ENCODE data around the gene INSM1. TPM values are rescaled to one million over a fixed set of nuclear protein-coding genes. Genes with fewer than 3 reads are reported as not detected.

The INSM1 gene
- total RNA-seq, 1 experiment from 2014 or later: 3.3 TPM

DNA sequence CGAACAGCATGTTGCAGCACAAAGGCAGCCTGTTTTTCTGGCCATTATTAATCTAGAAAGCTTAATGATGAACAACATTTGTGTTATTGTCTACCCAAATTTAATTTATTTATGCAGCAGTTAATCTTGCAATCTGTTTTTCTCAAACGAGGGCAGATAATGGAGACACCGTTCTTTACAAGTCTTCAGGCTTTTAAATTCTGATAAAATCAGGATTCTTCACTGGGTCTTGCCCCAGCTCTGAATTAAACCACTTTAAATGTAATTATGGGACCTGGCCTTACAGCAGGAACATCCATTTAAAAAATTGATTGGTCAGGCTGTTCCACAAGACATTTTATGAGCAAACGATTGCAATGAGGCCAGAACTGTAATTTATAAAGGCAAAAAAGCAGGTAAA, 26.5 kb upstream of the INSM1 start:
- ChIA-PET POLR2A (no interaction called here), CTCF (no interaction called here)
- no peak overlapping the region for H3K27ac Mint-ChIP-seq
- DNase-seq (ENCODE audit: low spot score) (no peak), ATAC-seq (no peak)
- TF ChIP-seq SOX15 (CRISPR knock-in tag; IDR thresholded peaks at IDR 0.05): no peak
- TF ChIP-seq NFYB (CRISPR knock-in tag; conservative IDR thresholded peaks at IDR 0.05; ENCODE audit: low read depth): no peak
- TF ChIP-seq ZBTB21 (CRISPR knock-in tag; IDR thresholded peaks at IDR 0.05; ENCODE audit: borderline replicate concordance): no peak
- TF ChIP-seq, protein P1, sequence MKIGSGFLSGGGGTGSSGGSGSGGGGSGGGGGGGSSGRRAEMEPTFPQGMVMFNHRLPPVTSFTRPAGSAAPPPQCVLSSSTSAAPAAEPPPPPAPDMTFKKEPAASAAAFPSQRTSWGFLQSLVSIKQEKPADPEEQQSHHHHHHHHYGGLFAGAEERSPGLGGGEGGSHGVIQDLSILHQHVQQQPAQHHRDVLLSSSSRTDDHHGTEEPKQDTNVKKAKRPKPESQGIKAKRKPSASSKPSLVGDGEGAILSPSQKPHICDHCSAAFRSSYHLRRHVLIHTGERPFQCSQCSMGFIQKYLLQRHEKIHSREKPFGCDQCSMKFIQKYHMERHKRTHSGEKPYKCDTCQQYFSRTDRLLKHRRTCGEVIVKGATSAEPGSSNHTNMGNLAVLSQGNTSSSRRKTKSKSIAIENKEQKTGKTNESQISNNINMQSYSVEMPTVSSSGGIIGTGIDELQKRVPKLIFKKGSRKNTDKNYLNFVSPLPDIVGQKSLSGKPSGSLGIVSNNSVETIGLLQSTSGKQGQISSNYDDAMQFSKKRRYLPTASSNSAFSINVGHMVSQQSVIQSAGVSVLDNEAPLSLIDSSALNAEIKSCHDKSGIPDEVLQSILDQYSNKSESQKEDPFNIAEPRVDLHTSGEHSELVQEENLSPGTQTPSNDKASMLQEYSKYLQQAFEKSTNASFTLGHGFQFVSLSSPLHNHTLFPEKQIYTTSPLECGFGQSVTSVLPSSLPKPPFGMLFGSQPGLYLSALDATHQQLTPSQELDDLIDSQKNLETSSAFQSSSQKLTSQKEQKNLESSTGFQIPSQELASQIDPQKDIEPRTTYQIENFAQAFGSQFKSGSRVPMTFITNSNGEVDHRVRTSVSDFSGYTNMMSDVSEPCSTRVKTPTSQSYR (CRISPR knock-in tag; IDR thresholded peaks at IDR 0.05): no peak
- TF ChIP-seq CBFB (CRISPR knock-in tag; IDR thresholded peaks at IDR 0.05; ENCODE audit: low read depth): no peak
- TF ChIP-seq, protein P2, sequence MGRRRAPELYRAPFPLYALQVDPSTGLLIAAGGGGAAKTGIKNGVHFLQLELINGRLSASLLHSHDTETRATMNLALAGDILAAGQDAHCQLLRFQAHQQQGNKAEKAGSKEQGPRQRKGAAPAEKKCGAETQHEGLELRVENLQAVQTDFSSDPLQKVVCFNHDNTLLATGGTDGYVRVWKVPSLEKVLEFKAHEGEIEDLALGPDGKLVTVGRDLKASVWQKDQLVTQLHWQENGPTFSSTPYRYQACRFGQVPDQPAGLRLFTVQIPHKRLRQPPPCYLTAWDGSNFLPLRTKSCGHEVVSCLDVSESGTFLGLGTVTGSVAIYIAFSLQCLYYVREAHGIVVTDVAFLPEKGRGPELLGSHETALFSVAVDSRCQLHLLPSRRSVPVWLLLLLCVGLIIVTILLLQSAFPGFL (CRISPR knock-in tag; IDR thresholded peaks at IDR 0.05; ENCODE audit: borderline replicate concordance): no peak
- no peaks in the 10 kb centered on the region; the same call in 1 of the 2 replicates for H3K27me3 Mint-ChIP-seq (ENCODE audit: low read depth)
- H3K4me1 Mint-ChIP-seq: no peaks in the 10 kb centered on the region
- H3K4me3 Mint-ChIP-seq: no peak overlapping the region
- no peaks in the 10 kb centered on the region for H3K36me3 Mint-ChIP-seq
- no peaks in the 10 kb centered on the region for H3K9me3 Mint-ChIP-seq

DNA sequence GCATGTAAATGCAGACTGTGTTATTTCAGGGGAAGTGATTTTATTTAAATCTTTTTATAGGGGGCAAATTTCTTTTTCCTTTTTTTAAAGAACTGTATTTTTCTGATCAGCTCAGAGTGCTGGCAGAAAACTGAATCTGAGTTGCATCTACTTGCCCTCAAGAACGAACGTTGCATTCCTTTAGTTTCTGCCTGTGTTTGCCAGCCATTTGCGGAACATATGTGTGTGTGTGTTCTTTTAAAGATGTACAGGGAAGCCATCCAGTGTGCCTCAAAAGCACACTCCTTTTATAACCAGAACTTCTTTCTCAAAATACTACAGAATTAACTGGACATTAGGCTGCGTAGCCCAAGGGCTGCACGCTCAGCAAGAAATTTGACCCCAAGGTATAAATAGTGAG, 25.8 kb upstream of the INSM1 start:
- no peaks in the 10 kb centered on the region for H3K4me1 Mint-ChIP-seq
- ATAC-seq: no peak
- H3K36me3 Mint-ChIP-seq: no peaks in the 10 kb centered on the region
- DNase-seq (ENCODE audit: low spot score): no peak
- ChIA-PET POLR2A (no interaction called here), CTCF (interaction anchor here (0.7 kb wide), 1 partner anchor 104 kb away, joined by 3 read pairs; no protein-coding TSS in a partner anchor)
- no peaks in the 10 kb centered on the region; the same call in 1 of the 2 replicates for H3K27me3 Mint-ChIP-seq (ENCODE audit: low read depth)
- H3K9me3 Mint-ChIP-seq: no peaks in the 10 kb centered on the region
- no peak overlapping the region for H3K4me3 Mint-ChIP-seq
- no peak overlapping the region for H3K27ac Mint-ChIP-seq
- no peak for TF ChIP-seq KAT7 (CRISPR knock-in tag; IDR thresholded peaks at IDR 0.05; ENCODE audit: borderline replicate concordance)
- no peak for TF ChIP-seq ZNF263 (CRISPR knock-in tag; IDR thresholded peaks at IDR 0.05; ENCODE audit: low read depth)
- TF ChIP-seq, protein P3, sequence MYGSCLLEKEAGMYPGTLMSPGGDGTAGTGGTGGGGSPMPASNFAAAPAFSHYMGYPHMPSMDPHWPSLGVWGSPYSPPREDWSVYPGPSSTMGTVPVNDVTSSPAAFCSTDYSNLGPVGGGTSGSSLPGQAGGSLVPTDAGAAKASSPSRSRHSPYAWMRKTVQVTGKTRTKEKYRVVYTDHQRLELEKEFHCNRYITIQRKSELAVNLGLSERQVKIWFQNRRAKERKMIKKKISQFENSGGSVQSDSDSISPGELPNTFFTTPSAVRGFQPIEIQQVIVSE (CRISPR knock-in tag; IDR thresholded peaks at IDR 0.05; ENCODE audit: borderline replicate concordance): no peak
- no peak for TF ChIP-seq MXD4 (CRISPR knock-in tag; IDR thresholded peaks at IDR 0.05; ENCODE audit: borderline replicate concordance)
- no peak for TF ChIP-seq ZNF671 (CRISPR knock-in tag; IDR thresholded peaks at IDR 0.05)
- no peak for TF ChIP-seq TEAD1 (CRISPR knock-in tag; IDR thresholded peaks at IDR 0.05)
- TF ChIP-seq, protein P4, sequence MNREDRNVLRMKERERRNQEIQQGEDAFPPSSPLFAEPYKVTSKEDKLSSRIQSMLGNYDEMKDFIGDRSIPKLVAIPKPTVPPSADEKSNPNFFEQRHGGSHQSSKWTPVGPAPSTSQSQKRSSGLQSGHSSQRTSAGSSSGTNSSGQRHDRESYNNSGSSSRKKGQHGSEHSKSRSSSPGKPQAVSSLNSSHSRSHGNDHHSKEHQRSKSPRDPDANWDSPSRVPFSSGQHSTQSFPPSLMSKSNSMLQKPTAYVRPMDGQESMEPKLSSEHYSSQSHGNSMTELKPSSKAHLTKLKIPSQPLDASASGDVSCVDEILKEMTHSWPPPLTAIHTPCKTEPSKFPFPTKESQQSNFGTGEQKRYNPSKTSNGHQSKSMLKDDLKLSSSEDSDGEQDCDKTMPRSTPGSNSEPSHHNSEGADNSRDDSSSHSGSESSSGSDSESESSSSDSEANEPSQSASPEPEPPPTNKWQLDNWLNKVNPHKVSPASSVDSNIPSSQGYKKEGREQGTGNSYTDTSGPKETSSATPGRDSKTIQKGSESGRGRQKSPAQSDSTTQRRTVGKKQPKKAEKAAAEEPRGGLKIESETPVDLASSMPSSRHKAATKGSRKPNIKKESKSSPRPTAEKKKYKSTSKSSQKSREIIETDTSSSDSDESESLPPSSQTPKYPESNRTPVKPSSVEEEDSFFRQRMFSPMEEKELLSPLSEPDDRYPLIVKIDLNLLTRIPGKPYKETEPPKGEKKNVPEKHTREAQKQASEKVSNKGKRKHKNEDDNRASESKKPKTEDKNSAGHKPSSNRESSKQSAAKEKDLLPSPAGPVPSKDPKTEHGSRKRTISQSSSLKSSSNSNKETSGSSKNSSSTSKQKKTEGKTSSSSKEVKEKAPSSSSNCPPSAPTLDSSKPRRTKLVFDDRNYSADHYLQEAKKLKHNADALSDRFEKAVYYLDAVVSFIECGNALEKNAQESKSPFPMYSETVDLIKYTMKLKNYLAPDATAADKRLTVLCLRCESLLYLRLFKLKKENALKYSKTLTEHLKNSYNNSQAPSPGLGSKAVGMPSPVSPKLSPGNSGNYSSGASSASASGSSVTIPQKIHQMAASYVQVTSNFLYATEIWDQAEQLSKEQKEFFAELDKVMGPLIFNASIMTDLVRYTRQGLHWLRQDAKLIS (CRISPR knock-in tag; IDR thresholded peaks at IDR 0.05; ENCODE audit: borderline replicate concordance): no peak
- TF ChIP-seq, protein P5, sequence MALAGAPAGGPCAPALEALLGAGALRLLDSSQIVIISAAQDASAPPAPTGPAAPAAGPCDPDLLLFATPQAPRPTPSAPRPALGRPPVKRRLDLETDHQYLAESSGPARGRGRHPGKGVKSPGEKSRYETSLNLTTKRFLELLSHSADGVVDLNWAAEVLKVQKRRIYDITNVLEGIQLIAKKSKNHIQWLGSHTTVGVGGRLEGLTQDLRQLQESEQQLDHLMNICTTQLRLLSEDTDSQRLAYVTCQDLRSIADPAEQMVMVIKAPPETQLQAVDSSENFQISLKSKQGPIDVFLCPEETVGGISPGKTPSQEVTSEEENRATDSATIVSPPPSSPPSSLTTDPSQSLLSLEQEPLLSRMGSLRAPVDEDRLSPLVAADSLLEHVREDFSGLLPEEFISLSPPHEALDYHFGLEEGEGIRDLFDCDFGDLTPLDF (CRISPR knock-in tag; IDR thresholded peaks at IDR 0.05): no peak
- TF ChIP-seq, protein P6, sequence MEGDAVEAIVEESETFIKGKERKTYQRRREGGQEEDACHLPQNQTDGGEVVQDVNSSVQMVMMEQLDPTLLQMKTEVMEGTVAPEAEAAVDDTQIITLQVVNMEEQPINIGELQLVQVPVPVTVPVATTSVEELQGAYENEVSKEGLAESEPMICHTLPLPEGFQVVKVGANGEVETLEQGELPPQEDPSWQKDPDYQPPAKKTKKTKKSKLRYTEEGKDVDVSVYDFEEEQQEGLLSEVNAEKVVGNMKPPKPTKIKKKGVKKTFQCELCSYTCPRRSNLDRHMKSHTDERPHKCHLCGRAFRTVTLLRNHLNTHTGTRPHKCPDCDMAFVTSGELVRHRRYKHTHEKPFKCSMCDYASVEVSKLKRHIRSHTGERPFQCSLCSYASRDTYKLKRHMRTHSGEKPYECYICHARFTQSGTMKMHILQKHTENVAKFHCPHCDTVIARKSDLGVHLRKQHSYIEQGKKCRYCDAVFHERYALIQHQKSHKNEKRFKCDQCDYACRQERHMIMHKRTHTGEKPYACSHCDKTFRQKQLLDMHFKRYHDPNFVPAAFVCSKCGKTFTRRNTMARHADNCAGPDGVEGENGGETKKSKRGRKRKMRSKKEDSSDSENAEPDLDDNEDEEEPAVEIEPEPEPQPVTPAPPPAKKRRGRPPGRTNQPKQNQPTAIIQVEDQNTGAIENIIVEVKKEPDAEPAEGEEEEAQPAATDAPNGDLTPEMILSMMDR (IDR thresholded peaks at IDR 0.05): no peak
- TF ChIP-seq, protein P7, sequence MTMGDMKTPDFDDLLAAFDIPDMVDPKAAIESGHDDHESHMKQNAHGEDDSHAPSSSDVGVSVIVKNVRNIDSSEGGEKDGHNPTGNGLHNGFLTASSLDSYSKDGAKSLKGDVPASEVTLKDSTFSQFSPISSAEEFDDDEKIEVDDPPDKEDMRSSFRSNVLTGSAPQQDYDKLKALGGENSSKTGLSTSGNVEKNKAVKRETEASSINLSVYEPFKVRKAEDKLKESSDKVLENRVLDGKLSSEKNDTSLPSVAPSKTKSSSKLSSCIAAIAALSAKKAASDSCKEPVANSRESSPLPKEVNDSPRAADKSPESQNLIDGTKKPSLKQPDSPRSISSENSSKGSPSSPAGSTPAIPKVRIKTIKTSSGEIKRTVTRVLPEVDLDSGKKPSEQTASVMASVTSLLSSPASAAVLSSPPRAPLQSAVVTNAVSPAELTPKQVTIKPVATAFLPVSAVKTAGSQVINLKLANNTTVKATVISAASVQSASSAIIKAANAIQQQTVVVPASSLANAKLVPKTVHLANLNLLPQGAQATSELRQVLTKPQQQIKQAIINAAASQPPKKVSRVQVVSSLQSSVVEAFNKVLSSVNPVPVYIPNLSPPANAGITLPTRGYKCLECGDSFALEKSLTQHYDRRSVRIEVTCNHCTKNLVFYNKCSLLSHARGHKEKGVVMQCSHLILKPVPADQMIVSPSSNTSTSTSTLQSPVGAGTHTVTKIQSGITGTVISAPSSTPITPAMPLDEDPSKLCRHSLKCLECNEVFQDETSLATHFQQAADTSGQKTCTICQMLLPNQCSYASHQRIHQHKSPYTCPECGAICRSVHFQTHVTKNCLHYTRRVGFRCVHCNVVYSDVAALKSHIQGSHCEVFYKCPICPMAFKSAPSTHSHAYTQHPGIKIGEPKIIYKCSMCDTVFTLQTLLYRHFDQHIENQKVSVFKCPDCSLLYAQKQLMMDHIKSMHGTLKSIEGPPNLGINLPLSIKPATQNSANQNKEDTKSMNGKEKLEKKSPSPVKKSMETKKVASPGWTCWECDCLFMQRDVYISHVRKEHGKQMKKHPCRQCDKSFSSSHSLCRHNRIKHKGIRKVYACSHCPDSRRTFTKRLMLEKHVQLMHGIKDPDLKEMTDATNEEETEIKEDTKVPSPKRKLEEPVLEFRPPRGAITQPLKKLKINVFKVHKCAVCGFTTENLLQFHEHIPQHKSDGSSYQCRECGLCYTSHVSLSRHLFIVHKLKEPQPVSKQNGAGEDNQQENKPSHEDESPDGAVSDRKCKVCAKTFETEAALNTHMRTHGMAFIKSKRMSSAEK (CRISPR knock-in tag; IDR thresholded peaks at IDR 0.05; ENCODE audit: borderline replicate concordance): no peak

Measured in WTC11 (cell line).